ENCODE measurements around the gene SLAMF6. TPM values are rescaled to one million over a fixed set of nuclear protein-coding genes. Genes with fewer than 3 reads are reported as not detected.

SLAMF6 gene
- total and polyA plus RNA-seq, 10 of the 15 experiments (the other 5 are each of a cell fraction or from before 2014, with no cell fraction given): 20.5 to 89.6 (median 36.5) TPM

DNA sequence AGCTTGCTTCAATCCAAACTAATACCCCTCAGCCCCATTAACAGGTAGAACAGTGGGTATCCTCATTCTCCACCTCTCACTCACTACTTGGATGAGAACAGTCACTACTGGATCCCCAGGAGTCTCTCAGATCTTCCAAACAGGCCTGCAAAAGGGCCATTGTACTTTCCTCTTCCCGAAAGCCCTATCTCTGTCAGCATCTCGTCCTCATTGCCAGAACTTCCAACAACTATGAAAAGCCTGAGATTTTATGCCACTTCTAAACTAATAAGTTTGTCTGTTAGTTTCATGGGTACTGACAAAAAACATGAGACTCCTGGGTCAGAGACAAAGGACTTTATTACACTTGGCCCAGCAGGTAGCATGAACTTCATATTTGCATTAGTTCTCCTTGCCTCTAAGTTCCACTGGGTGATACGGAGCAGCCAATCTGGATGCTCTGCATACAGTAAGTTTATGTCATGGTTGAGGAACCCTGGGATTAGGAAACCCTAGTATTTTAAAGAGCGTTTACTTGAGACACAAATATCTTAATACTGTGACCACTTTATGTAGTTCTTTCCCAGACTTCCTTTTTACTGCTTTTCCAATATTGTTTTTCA lies 84.6 kb downstream of the SLAMF6 start:
- H3K4me2 ChIP-seq (ENCODE audit: control insufficient read depth, insufficient read depth): peak overlapping the region; percentile 91

DNA sequence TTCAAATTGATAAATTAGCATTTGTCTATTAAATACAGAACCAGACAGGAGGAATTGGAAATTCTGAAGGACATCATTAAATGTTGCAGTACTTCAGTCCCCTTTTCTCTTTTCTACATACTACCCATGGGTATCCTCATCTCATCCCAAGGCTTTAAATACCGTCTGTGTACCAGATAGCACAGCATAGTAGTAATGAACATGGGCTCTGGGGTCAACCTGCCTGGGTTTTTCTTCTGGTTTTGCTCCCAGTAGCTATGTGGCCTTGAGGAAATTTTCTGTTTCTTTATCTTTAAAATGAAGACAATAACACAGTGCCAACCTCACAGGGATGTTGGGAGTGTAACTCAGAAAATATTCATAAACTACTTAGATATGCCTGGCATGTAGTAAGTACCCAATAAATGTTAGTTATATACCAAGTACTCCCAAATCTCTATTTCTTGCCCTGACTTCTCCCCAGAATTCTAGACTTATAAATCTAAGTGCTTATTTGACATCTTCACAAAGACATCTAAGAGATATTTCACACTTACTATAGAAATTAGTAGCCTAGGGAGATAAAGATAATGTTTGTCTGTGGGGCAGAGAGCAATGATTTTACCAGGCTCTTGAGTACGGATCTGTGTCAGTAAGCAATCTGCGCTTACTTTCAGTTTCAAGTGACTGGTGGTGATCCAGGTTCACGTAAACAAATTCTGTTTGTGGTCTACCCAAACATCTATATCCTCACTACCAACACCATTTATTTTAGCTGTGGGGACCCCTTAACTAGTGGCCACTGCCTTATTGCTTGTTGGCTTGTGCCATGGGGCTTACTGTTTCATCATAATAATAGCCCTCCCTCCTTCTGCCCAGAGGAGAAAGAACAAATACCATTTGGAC lies 85.4 kb downstream of the SLAMF6 start:
- DNase-seq (ENCODE audit: low read depth, low spot score): peak; percentile 62
- no TSS peak for BruUV-seq (replicated peaks)
- 0 out of 2 replicates have a peak, but pooled peaks have one; percentile 62 for TF ChIP-seq RBBP5 (conservative IDR thresholded peaks at IDR 0.05)
- TF ChIP-seq SIN3A (IDR thresholded peaks at IDR 0.05; ENCODE audit: low read depth, low read length): no peak
- TF ChIP-seq USF2 (IDR thresholded peaks at IDR 0.05; ENCODE audit: borderline replicate concordance, low read depth, low read length): no peak
- TF ChIP-seq TARDBP (IDR thresholded peaks at IDR 0.05; ENCODE audit: borderline replicate concordance): no peak
- TF ChIP-seq ASH2L (IDR thresholded peaks at IDR 0.05; ENCODE audit: borderline replicate concordance, low read depth): peak; percentile 69; the same call in 1 of the 2 replicates
- no peak for TF ChIP-seq BACH1 (IDR thresholded peaks at IDR 0.05; ENCODE audit: borderline replicate concordance)
- TF ChIP-seq IRF4 (IDR thresholded peaks at IDR 0.05; ENCODE audit: low read depth, low read length): no peak

More for the DNA sequence above, 84.6 kb downstream of the SLAMF6 start:
- Histone ChIP-seq H3K79me2 (ENCODE audit: control insufficient read depth, insufficient read depth, low read length) (no peaks in the 10 kb centered on the region), H3K36me3 (ENCODE audit: control insufficient read depth in 2 of 2, insufficient read depth in 2 of 2, low read length in 1 of 2) (no peaks in the 10 kb centered on the region), H2AFZ (ENCODE audit: control insufficient read depth, low read depth, low read length) (peak overlapping the region; percentile 83), H4K20me1 (ENCODE audit: control insufficient read depth, insufficient read depth) (no peaks in the 10 kb centered on the region), H3K9ac (ENCODE audit: control insufficient read depth, insufficient read depth, low read length) (peak overlapping the region; percentile 57), H3K9me3 (replicated peaks; ENCODE audit: control insufficient read depth, insufficient read depth, low read length) (peaks cover 9% of the 10 kb centered on the region; the same call in 2 of the 3 replicates), H3K27me3 (replicated peaks in 1 of 2; ENCODE audit: control insufficient read depth in 2 of 2, insufficient read depth in 2 of 2, low read length in 1 of 2) (no peaks in the 10 kb centered on the region), H3K4me3 (peak overlapping the region; percentile 11; the same call in 1 of the 2 replicates), H3K4me1 (ENCODE audit: control insufficient read depth, insufficient read depth, low read length) (peaks cover 22% of the 10 kb centered on the region), H3K27ac (ENCODE audit: control insufficient read depth, insufficient read depth) (peak overlapping the region; percentile 86)
- ChIA-PET SMC1A (ENCODE audit: uncharacterized antibody, unreplicated experiment) (interaction anchor here (0.6 to 1.1 kb wide), 4 partner anchors 25 to 169 kb away, joined by 3 to 4 read pairs (median 3); partner anchors contain the start of gene SLAMF6), CTCF (interaction anchor here (0.6 to 1.8 kb wide), 5 partner anchors 11 to 106 kb away, joined by 3 to 5 read pairs (median 3); no protein-coding TSS in a partner anchor), RAD21 (ENCODE audit: unreplicated experiment) (interaction anchor here (1.0 to 2.4 kb wide), 4 partner anchors 10 to 102 kb away, joined by 4 to 9 read pairs (median 5); no protein-coding TSS in a partner anchor), POLR2A (interaction anchor here (1.5 kb wide), 1 partner anchor 14 kb away, joined by 5 read pairs; no protein-coding TSS in a partner anchor)
- FAIRE-seq (no peak), ATAC-seq (peak; percentile 13), DNase-seq (ENCODE audit: low read depth, low spot score) (no peak)
- TF ChIP-seq DPF2 (IDR thresholded peaks at IDR 0.05): 0 out of 2 replicates have a peak, but pooled peaks have one; percentile 7
- no peak for TF ChIP-seq JUNB (IDR thresholded peaks at IDR 0.05)
- 0 out of 2 replicates have a peak, but pooled peaks have one; percentile 47 for TF ChIP-seq HDGF (IDR thresholded peaks at IDR 0.05)
- 70% methylated on average over 4 of the region's 4 CpGs for WGBS (ENCODE audit: insufficient coverage, insufficient replicate concordance, low lambda C conversion rate, missing lambda C conversion rate)
- in situ Hi-C loops (cut with MboI) (no loop called here), intact Hi-C loops (cut with micrococcal nuclease; ENCODE audit: unreplicated experiment) (no loop called here)
- BruUV-seq (replicated peaks): TSS peak; percentile 72

More for the DNA sequence above, 85.4 kb downstream of the SLAMF6 start:
- Histone ChIP-seq H3K79me2 (ENCODE audit: control insufficient read depth, insufficient read depth, low read length) (no peaks in the 10 kb centered on the region), H3K9me3 (replicated peaks; ENCODE audit: control insufficient read depth, insufficient read depth, low read length) (peaks cover 14% of the 10 kb centered on the region; the same call in 2 of the 3 replicates), H2AFZ (ENCODE audit: control insufficient read depth, low read depth, low read length) (peak overlapping the region; percentile 83), H3K27me3 (replicated peaks in 1 of 2; ENCODE audit: control insufficient read depth in 2 of 2, insufficient read depth in 2 of 2, low read length in 1 of 2) (no peaks in the 10 kb centered on the region), H3K4me2 (ENCODE audit: control insufficient read depth, insufficient read depth) (peak overlapping the region; percentile 91), H3K36me3 (ENCODE audit: control insufficient read depth in 2 of 2, insufficient read depth in 2 of 2, low read length in 1 of 2) (no peaks in the 10 kb centered on the region), H3K27ac (ENCODE audit: control insufficient read depth, insufficient read depth) (peak overlapping the region; percentile 86), H3K4me3 (peak overlapping the region; percentile 11; the same call in 1 of the 2 replicates), H3K9ac (ENCODE audit: control insufficient read depth, insufficient read depth, low read length) (peak overlapping the region; percentile 57), H3K4me1 (ENCODE audit: control insufficient read depth, insufficient read depth, low read length) (peaks cover 29% of the 10 kb centered on the region), H4K20me1 (ENCODE audit: control insufficient read depth, insufficient read depth) (no peaks in the 10 kb centered on the region)
- ChIA-PET SMC1A (ENCODE audit: uncharacterized antibody, unreplicated experiment) (interaction anchor here (0.6 to 1.6 kb wide), 8 partner anchors 9 to 180 kb away, joined by 3 to 7 read pairs (median 3); partner anchors contain the start of gene SLAMF6), CTCF (interaction anchor here (0.6 to 1.8 kb wide), 6 partner anchors 12 to 106 kb away, joined by 3 to 5 read pairs (median 3); no protein-coding TSS in a partner anchor), RAD21 (ENCODE audit: unreplicated experiment) (interaction anchor here (0.6 to 2.4 kb wide), 5 partner anchors 9 to 102 kb away, joined by 3 to 9 read pairs (median 4); no protein-coding TSS in a partner anchor), POLR2A (interaction anchor here (1.0 to 1.5 kb wide), 2 partner anchors 14 to 29 kb away, joined by 4 to 5 read pairs; no protein-coding TSS in a partner anchor)
- intact Hi-C loops (cut with micrococcal nuclease; ENCODE audit: unreplicated experiment) (no loop called here), in situ Hi-C loops (cut with MboI) (no loop called here)
- 1% methylated on average over 4 of the region's 4 CpGs for WGBS (ENCODE audit: insufficient coverage, insufficient replicate concordance, low lambda C conversion rate, missing lambda C conversion rate)
- ATAC-seq: peak; percentile 95
- peak; percentile 27 for FAIRE-seq
